Activated T-cell treated with anti-CD3 and anti-CD28 coated beads, Interleukin-2, amount 50 U/mL, for 72 hours (primary cell): ENCODE results near the gene ADCY10. TPM values are rescaled to one million over a fixed set of nuclear protein-coding genes. Genes with fewer than 3 reads are reported as not detected.

Source experiments
- ATAC-seq, 2 donors: fragments of 150-1000 bp; cut with Tn5 transposase; replicated peaks in 1 of 2; 2 replicates each; pipeline ENCODE4 v1.10.0; 2021; ENCODE audit warnings: moderate library complexity in 2 of 2, mild to moderate bottlenecking in 1 of 2
- DNase-seq, 2 donors: peaks; one replicate each; pipeline ENCODE4 v3.0.0; 2021 to 2022; ENCODE audit warnings: mixed read lengths in 1 of 2
- H3K27ac Mint-ChIP-seq: one replicate; pipeline ENCODE4 v1.8.0; 2022; ENCODE audit warnings: mild to moderate bottlenecking, moderate library complexity, mixed read lengths
- H3K27me3 Mint-ChIP-seq: one replicate; pipeline ENCODE4 v1.8.0; 2022; ENCODE audit warnings: low read depth, mixed read lengths
- H3K36me3 Mint-ChIP-seq, 2 donors: one replicate each; pipeline ENCODE4 v1.8.0; 2022; ENCODE audit warnings: mixed read lengths in 2 of 2, mild to moderate bottlenecking in 1 of 2; ENCODE audit not compliant: insufficient read depth in 2 of 2
- H3K4me1 Mint-ChIP-seq: one replicate; pipeline ENCODE4 v1.8.0; 2022; ENCODE audit warnings: low read depth, mixed read lengths
- H3K4me3 Mint-ChIP-seq, 2 donors: one replicate each; pipeline ENCODE4 v1.8.0; 2022; ENCODE audit warnings: mild to moderate bottlenecking in 2 of 2, mixed read lengths in 2 of 2, moderate library complexity in 2 of 2
- H3K9me3 Mint-ChIP-seq, 2 donors: one replicate each; pipeline ENCODE4 v1.8.0; 2022; ENCODE audit warnings: mixed read lengths in 2 of 2
- total RNA-seq, 2 donors: library from RNA; stranded (reverse); gene quantifications; one replicate each; pipeline ENCODE4 v1.2.3, GENCODE V29; 2022

The ADCY10 gene
- total RNA-seq, 2 donors from 2014 or later, result 0.07 to 0.12 TPM

GRCh38 chr1:167922611-167923074, 8.7 kb upstream of the ADCY10 start:
- no peak overlapping the region for H3K27ac Mint-ChIP-seq
- H3K4me3 Mint-ChIP-seq, result no peak overlapping the region
- ATAC-seq (no peak), DNase-seq (no peak)
- peaks cover 0 to 5% of the 10 kb centered on the region in 2 donors for H3K36me3 Mint-ChIP-seq
- no peaks in the 10 kb centered on the region for H3K9me3 Mint-ChIP-seq
- no peaks in the 10 kb centered on the region for H3K27me3 Mint-ChIP-seq
- H3K4me1 Mint-ChIP-seq, result peaks cover 5% of the 10 kb centered on the region

- no peak for DNase-seq
- no peak for ATAC-seq
- H3K36me3 Mint-ChIP-seq, result peaks cover 0 to 5% of the 10 kb centered on the region in 2 donors
- no peak overlapping the region for H3K4me3 Mint-ChIP-seq
- no peaks in the 10 kb centered on the region for H3K9me3 Mint-ChIP-seq
- H3K4me1 Mint-ChIP-seq, result no peaks in the 10 kb centered on the region
- no peak overlapping the region for H3K27ac Mint-ChIP-seq
- H3K27me3 Mint-ChIP-seq, result no peaks in the 10 kb centered on the region
Observed at GRCh38 chr1:167922023-167922422, 8.1 kb upstream of the ADCY10 start.

GRCh38 chr1:167916766-167917511, 3.0 kb upstream of the ADCY10 start:
- DNase-seq (no peak), ATAC-seq (no peak)
- Mint-ChIP-seq H3K4me1 (no peaks in the 10 kb centered on the region), H3K4me3 (no peak overlapping the region), H3K36me3 (peaks cover 0 to 2% of the 10 kb centered on the region in 2 donors), H3K27me3 (no peaks in the 10 kb centered on the region), H3K27ac (no peak overlapping the region), H3K9me3 (no peaks in the 10 kb centered on the region)

- ATAC-seq (no peak), DNase-seq (no peak)
- H3K27ac Mint-ChIP-seq, result no peak overlapping the region
- H3K9me3 Mint-ChIP-seq, result no peaks in the 10 kb centered on the region
- H3K27me3 Mint-ChIP-seq, result peaks cover under 1% of the 10 kb centered on the region
- H3K36me3 Mint-ChIP-seq, result peaks cover 0 to 2% of the 10 kb centered on the region in 2 donors
- H3K4me3 Mint-ChIP-seq, result no peak overlapping the region
- no peaks in the 10 kb centered on the region for H3K4me1 Mint-ChIP-seq
Observed at GRCh38 chr1:167915569-167915968, 1.6 kb upstream of the ADCY10 start.

- ATAC-seq (no peak), DNase-seq (no peak)
- H3K4me3 Mint-ChIP-seq, result no peak overlapping the region
- H3K36me3 Mint-ChIP-seq, result peaks cover 0 to 5% of the 10 kb centered on the region in 2 donors
- no peak overlapping the region for H3K27ac Mint-ChIP-seq
- no peaks in the 10 kb centered on the region for H3K4me1 Mint-ChIP-seq
- H3K9me3 Mint-ChIP-seq, result peaks cover 5% of the 10 kb centered on the region in 2 donors
- H3K27me3 Mint-ChIP-seq, result peaks cover 12% of the 10 kb centered on the region
Observed at GRCh38 chr1:167912294-167912693, 1.6 kb downstream of the ADCY10 start.

- Mint-ChIP-seq H3K4me1 (no peaks in the 10 kb centered on the region), H3K4me3 (no peak overlapping the region), H3K27me3 (peaks cover 12% of the 10 kb centered on the region), H3K9me3 (peaks cover 5% of the 10 kb centered on the region in 2 donors), H3K36me3 (peaks cover 0 to 5% of the 10 kb centered on the region in 2 donors), H3K27ac (no peak overlapping the region)
- ATAC-seq, result no peak
- DNase-seq, result no peak
Observed at GRCh38 chr1:167911413-167911812, 2.5 kb downstream of the ADCY10 start.

- Mint-ChIP-seq H3K4me1 (no peaks in the 10 kb centered on the region), H3K4me3 (no peak overlapping the region), H3K27ac (no peak overlapping the region), H3K9me3 (peaks cover 5% of the 10 kb centered on the region in 2 donors), H3K27me3 (peaks cover 12% of the 10 kb centered on the region), H3K36me3 (peaks cover 0 to 5% of the 10 kb centered on the region in 2 donors)
- ATAC-seq (no peak), DNase-seq (no peak)
Observed at GRCh38 chr1:167910530-167910929, 3.4 kb downstream of the ADCY10 start.

GRCh38 chr1:167909691-167910180, 4.2 kb downstream of the ADCY10 start:
- Mint-ChIP-seq H3K4me3 (no peak overlapping the region), H3K27me3 (peaks cover 12% of the 10 kb centered on the region), H3K27ac (no peak overlapping the region), H3K9me3 (peaks cover 5% of the 10 kb centered on the region in 2 donors), H3K36me3 (peaks cover 0 to 5% of the 10 kb centered on the region in 2 donors), H3K4me1 (no peaks in the 10 kb centered on the region)
- no peak for ATAC-seq
- DNase-seq, result no peak

GRCh38 chr1:167905671-167906070, 8.3 kb downstream of the ADCY10 start:
- H3K4me1 Mint-ChIP-seq, result no peaks in the 10 kb centered on the region
- no peak overlapping the region for H3K27ac Mint-ChIP-seq
- no peak for DNase-seq
- ATAC-seq, result no peak
- peaks cover 12% of the 10 kb centered on the region for H3K27me3 Mint-ChIP-seq
- peaks cover 0 to 5% of the 10 kb centered on the region in 2 donors for H3K36me3 Mint-ChIP-seq
- H3K9me3 Mint-ChIP-seq, result peaks cover 5% of the 10 kb centered on the region in 2 donors
- no peak overlapping the region for H3K4me3 Mint-ChIP-seq

GRCh38 chr1:167905182-167905581, 8.8 kb downstream of the ADCY10 start:
- DNase-seq (no peak), ATAC-seq (no peak)
- peaks cover 0 to 3% of the 10 kb centered on the region in 2 donors for H3K36me3 Mint-ChIP-seq
- H3K4me1 Mint-ChIP-seq, result no peaks in the 10 kb centered on the region
- H3K4me3 Mint-ChIP-seq, result no peak overlapping the region
- peaks cover 3% of the 10 kb centered on the region in 2 donors for H3K9me3 Mint-ChIP-seq
- H3K27me3 Mint-ChIP-seq, result peaks cover 7% of the 10 kb centered on the region
- H3K27ac Mint-ChIP-seq, result no peak overlapping the region

GRCh38 chr1:167904652-167905130, 9.2 kb downstream of the ADCY10 start:
- Mint-ChIP-seq H3K27me3 (peaks cover 3% of the 10 kb centered on the region), H3K4me1 (no peaks in the 10 kb centered on the region), H3K4me3 (no peak overlapping the region), H3K36me3 (peaks cover 0 to 3% of the 10 kb centered on the region in 2 donors), H3K27ac (no peak overlapping the region), H3K9me3 (no peaks in the 10 kb centered on the region)
- DNase-seq (no peak), ATAC-seq (no peak)

GRCh38 chr1:167900907-167901306, 13.0 kb downstream of the ADCY10 start:
- Mint-ChIP-seq H3K4me3 (no peak overlapping the region), H3K27ac (no peak overlapping the region), H3K27me3 (no peaks in the 10 kb centered on the region), H3K4me1 (no peaks in the 10 kb centered on the region), H3K9me3 (no peaks in the 10 kb centered on the region), H3K36me3 (no peaks in the 10 kb centered on the region)
- no peak for DNase-seq
- no peak for ATAC-seq

GRCh38 chr1:167899253-167899681, 14.7 kb downstream of the ADCY10 start:
- ATAC-seq (no peak), DNase-seq (no peak)
- Mint-ChIP-seq H3K4me3 (no peak overlapping the region), H3K36me3 (no peaks in the 10 kb centered on the region), H3K9me3 (no peaks in the 10 kb centered on the region), H3K27ac (no peak overlapping the region), H3K4me1 (no peaks in the 10 kb centered on the region), H3K27me3 (no peaks in the 10 kb centered on the region)
